HepG2 (cell line): ENCODE measurements around the gene FIZ1. TPM values are rescaled to one million over a fixed set of nuclear protein-coding genes. Genes with fewer than 3 reads are reported as not detected.

Experiments
- CEBPB ChIP-seq: IDR thresholded peaks from 2 replicates; pipeline ENCODE4 v1.6.1; 2011; ENCODE audit warnings: low read depth, low read length, improper control_type of control experiment, borderline replicate concordance
- FLYWCH1 ChIP-seq: sonication (generic); formaldehyde crosslinking; IDR thresholded peaks from 2 replicates; pipeline ENCODE4 v1.8.1; 2023; ENCODE audit warnings: mild to moderate bottlenecking, missing genetic modification reagents
- HDAC1 ChIP-seq: sonication (generic); formaldehyde crosslinking; IDR thresholded peaks from 2 replicates; pipeline ENCODE4 v1.5.1; 2020; ENCODE audit warnings: mild to moderate bottlenecking, missing genetic modification reagents
- JUND ChIP-seq: sonication (generic); formaldehyde crosslinking; IDR thresholded peaks from 2 replicates; pipeline ENCODE4 v1.8.0; 2022; ENCODE audit warnings: mild to moderate bottlenecking, missing genetic modification reagents
- NBN ChIP-seq: fragments of 450-650 bp; conservative IDR thresholded peaks from 2 replicates; pipeline ENCODE4 v1.6.1; 2017
- NFKB2 ChIP-seq: sonication (generic); formaldehyde crosslinking; IDR thresholded peaks from 2 replicates; pipeline ENCODE4 v1.4.0; 2020; ENCODE audit warnings: missing genetic modification reagents, borderline replicate concordance
- NR2C2 ChIP-seq: sonication (generic); formaldehyde crosslinking; IDR thresholded peaks from 2 replicates; pipeline ENCODE4 v1.4.0; 2020; ENCODE audit warnings: missing genetic modification reagents, mild to moderate bottlenecking, moderate library complexity, borderline replicate concordance
- RELA ChIP-seq: sonication (generic); formaldehyde crosslinking; IDR thresholded peaks from 2 replicates; pipeline ENCODE4 v1.4.0; 2020; ENCODE audit warnings: missing genetic modification reagents
- SIN3B ChIP-seq: fragments of 150-350 bp; IDR thresholded peaks from 2 replicates; pipeline ENCODE4 v1.6.1; 2014; ENCODE audit warnings: low read length
- SSRP1 ChIP-seq: IDR thresholded peaks from 2 replicates; pipeline ENCODE4 v1.6.1; 2016; ENCODE audit warnings: control low read depth
- ZFX ChIP-seq: sonication (generic); formaldehyde crosslinking; IDR thresholded peaks from 2 replicates; pipeline ENCODE4 v1.4.0; 2020; ENCODE audit warnings: mild to moderate bottlenecking, low read depth, missing genetic modification reagents, moderate library complexity
- ZNF160 ChIP-seq: sonication (generic); formaldehyde crosslinking; IDR thresholded peaks from 2 replicates; pipeline ENCODE4 v1.8.0; 2022; ENCODE audit warnings: mild to moderate bottlenecking, inconsistent platforms, missing genetic modification reagents
- ZNF510 ChIP-seq: sonication (generic); formaldehyde crosslinking; IDR thresholded peaks from 2 replicates; pipeline ENCODE4 v1.4.0; 2020; ENCODE audit warnings: low read depth, mild to moderate bottlenecking, missing genetic modification reagents
- ZNF552 ChIP-seq: sonication (generic); formaldehyde crosslinking; IDR thresholded peaks from 2 replicates; pipeline ENCODE4 v1.9.0; 2022; ENCODE audit warnings: missing genetic modification reagents, mild to moderate bottlenecking, borderline replicate concordance
- ZNF572 ChIP-seq: sonication (generic); formaldehyde crosslinking; IDR thresholded peaks from 2 replicates; pipeline ENCODE4 v1.5.1; 2020; ENCODE audit warnings: mild to moderate bottlenecking, missing genetic modification reagents
- ZNF670 ChIP-seq: sonication (generic); formaldehyde crosslinking; IDR thresholded peaks from 2 replicates; pipeline ENCODE4 v1.8.0; 2022; ENCODE audit warnings: mild to moderate bottlenecking, missing genetic modification reagents, borderline replicate concordance
- ZNF713 ChIP-seq: sonication (generic); formaldehyde crosslinking; IDR thresholded peaks from 2 replicates; pipeline ENCODE4 v1.4.0; 2020; ENCODE audit warnings: mild to moderate bottlenecking, missing genetic modification reagents
- ZNF790 ChIP-seq: sonication (generic); formaldehyde crosslinking; IDR thresholded peaks from 2 replicates; pipeline ENCODE4 v1.8.0; 2022; ENCODE audit warnings: missing genetic modification reagents, mild to moderate bottlenecking, borderline replicate concordance
- polyA plus RNA-seq, 8 experiments: library from polyadenylated mRNA; depleted of rRNA in 3 of 8; stranded (reverse) in 7 of 8; unstranded in 1 of 8; fragments of >200 nt; fragmentation: Illumina TruSeq in 4 of 8; extraction: Trizol in 4 of 8; gene quantifications; 2 replicates each; pipeline versions ENCODE4 v1.2.1 to v1.2.3, GENCODE V29; 2011 to 2016; ENCODE audit warnings: low read depth in 4 of 8, missing spikeins in 1 of 8, mixed read lengths in 1 of 8; ENCODE audit not compliant: insufficient read depth in 1 of 8
- total RNA-seq, 5 experiments: library from RNA; depleted of rRNA; stranded (reverse); fragments of >200 nt; fragmentation: Illumina TruSeq; extraction: Trizol; gene quantifications; 2 replicates each; pipeline ENCODE4 v1.2.3, GENCODE V29; 2016; ENCODE audit warnings: low read depth in 1 of 5
- TF ChIP-seq, protein P1 (sequence below): IDR thresholded peaks from 2 replicates; pipeline ENCODE4 v1.6.1; 2016
- TF ChIP-seq, protein P2 (sequence below): sonication (generic); formaldehyde crosslinking; IDR thresholded peaks from 2 replicates; pipeline ENCODE4 v1.9.0; 2022; ENCODE audit warnings: missing genetic modification reagents, mild to moderate bottlenecking, borderline replicate concordance
- TF ChIP-seq, protein P3 (sequence below): sonication (generic); formaldehyde crosslinking; IDR thresholded peaks from 2 replicates; pipeline ENCODE4 v1.4.0; 2020; ENCODE audit warnings: missing genetic modification reagents, borderline replicate concordance
- TF ChIP-seq, protein P4 (sequence below): sonication (generic); formaldehyde crosslinking; IDR thresholded peaks from 2 replicates; pipeline ENCODE4 v1.4.0; 2020; ENCODE audit warnings: missing genetic modification reagents, mild to moderate bottlenecking, borderline replicate concordance
- TF ChIP-seq, protein P5 (sequence below): sonication (generic); formaldehyde crosslinking; IDR thresholded peaks from 2 replicates; pipeline ENCODE4 v1.5.1; 2020; ENCODE audit warnings: mild to moderate bottlenecking, missing genetic modification reagents, borderline replicate concordance

The FIZ1 gene
- total and polyA plus RNA-seq, 2 of the 13 experiments (the other 11 are each of a cell fraction or from before 2014, with no cell fraction given), result 3.6 to 5.9 TPM

DNA sequence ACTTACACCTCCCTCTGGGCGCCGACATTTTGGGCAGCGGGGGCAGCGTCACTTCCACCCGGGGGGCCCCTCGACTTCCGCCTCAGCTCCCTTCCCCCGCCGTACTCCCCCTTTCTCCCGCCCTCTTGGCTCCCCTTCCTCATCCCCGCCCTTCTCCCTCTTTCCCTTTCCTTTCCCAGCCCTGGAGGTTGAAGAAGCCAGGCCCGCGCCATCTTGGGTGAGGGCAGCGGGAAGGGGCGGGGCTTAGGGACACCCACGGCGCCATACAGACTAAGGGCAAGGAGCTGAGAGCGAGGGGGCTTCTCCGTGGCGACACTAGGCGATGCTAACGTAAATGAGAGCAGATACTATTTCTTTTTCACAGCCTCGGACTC lies at the start of gene FIZ1 (continued):
- TF ChIP-seq, protein P1, sequence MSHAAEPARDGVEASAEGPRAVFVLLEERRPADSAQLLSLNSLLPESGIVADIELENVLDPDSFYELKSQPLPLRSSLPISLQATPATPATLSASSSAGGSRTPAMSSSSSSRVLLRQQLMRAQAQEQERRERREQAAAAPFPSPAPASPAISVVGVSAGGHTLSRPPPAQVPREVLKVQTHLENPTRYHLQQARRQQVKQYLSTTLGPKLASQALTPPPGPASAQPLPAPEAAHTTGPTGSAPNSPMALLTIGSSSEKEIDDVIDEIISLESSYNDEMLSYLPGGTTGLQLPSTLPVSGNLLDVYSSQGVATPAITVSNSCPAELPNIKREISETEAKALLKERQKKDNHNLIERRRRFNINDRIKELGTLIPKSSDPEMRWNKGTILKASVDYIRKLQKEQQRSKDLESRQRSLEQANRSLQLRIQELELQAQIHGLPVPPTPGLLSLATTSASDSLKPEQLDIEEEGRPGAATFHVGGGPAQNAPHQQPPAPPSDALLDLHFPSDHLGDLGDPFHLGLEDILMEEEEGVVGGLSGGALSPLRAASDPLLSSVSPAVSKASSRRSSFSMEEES, result no peak
- TF ChIP-seq, protein P2, sequence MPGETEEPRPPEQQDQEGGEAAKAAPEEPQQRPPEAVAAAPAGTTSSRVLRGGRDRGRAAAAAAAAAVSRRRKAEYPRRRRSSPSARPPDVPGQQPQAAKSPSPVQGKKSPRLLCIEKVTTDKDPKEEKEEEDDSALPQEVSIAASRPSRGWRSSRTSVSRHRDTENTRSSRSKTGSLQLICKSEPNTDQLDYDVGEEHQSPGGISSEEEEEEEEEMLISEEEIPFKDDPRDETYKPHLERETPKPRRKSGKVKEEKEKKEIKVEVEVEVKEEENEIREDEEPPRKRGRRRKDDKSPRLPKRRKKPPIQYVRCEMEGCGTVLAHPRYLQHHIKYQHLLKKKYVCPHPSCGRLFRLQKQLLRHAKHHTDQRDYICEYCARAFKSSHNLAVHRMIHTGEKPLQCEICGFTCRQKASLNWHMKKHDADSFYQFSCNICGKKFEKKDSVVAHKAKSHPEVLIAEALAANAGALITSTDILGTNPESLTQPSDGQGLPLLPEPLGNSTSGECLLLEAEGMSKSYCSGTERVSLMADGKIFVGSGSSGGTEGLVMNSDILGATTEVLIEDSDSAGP, result peak; percentile 89; the same call in 1 of the 2 replicates
- TF ChIP-seq ZNF670 (no peak; the same call in none of the 2 replicates), SIN3B (0 out of 2 replicates have a peak, but pooled peaks have one; percentile 13), ZFX (CRISPR knock-in tag) (peak; percentile 54), ZNF510 (CRISPR knock-in tag) (no peak), ZNF572 (CRISPR knock-in tag) (no peak), RELA (CRISPR knock-in tag) (no peak), ZNF160 (no peak), ZNF790 (CRISPR knock-in tag) (no peak), NFKB2 (CRISPR knock-in tag) (no peak), NBN (no peak), HDAC1 (CRISPR knock-in tag) (peak; percentile 81), CEBPB (no peak), NR2C2 (CRISPR knock-in tag) (peak; percentile 97), JUND (CRISPR knock-in tag) (no peak), SSRP1 (CRISPR knock-in tag) (no peak), FLYWCH1 (no peak), ZNF713 (CRISPR knock-in tag) (no peak), ZNF552 (CRISPR knock-in tag) (no peak)
- TF ChIP-seq, protein P3, sequence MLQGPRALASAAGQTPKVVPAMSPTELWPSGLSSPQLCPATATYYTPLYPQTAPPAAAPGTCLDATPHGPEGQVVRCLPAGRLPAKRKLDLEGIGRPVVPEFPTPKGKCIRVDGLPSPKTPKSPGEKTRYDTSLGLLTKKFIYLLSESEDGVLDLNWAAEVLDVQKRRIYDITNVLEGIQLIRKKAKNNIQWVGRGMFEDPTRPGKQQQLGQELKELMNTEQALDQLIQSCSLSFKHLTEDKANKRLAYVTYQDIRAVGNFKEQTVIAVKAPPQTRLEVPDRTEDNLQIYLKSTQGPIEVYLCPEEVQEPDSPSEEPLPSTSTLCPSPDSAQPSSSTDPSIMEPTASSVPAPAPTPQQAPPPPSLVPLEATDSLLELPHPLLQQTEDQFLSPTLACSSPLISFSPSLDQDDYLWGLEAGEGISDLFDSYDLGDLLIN, result no peak
- TF ChIP-seq, protein P4, sequence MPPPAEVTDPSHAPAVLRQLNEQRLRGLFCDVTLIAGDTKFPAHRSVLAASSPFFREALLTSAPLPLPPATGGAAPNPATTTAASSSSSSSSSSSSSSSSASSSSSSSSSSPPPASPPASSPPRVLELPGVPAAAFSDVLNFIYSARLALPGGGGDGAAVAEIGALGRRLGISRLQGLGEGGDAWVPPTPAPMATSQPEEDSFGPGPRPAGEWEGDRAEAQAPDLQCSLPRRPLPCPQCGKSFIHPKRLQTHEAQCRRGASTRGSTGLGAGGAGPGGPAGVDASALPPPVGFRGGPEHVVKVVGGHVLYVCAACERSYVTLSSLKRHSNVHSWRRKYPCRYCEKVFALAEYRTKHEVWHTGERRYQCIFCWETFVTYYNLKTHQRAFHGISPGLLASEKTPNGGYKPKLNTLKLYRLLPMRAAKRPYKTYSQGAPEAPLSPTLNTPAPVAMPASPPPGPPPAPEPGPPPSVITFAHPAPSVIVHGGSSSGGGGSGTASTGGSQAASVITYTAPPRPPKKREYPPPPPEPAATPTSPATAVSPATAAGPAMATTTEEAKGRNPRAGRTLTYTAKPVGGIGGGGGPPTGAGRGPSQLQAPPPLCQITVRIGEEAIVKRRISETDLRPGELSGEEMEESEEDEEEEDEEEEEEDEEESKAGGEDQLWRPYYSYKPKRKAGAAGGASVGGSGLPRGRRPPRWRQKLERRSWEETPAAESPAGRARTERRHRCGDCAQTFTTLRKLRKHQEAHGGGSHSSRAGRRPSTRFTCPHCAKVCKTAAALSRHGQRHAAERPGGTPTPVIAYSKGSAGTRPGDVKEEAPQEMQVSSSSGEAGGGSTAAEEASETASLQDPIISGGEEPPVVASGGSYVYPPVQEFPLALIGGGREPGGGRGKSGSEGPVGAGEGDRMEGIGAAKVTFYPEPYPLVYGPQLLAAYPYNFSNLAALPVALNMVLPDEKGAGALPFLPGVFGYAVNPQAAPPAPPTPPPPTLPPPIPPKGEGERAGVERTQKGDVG (CRISPR knock-in tag), result no peak
- TF ChIP-seq, protein P5, sequence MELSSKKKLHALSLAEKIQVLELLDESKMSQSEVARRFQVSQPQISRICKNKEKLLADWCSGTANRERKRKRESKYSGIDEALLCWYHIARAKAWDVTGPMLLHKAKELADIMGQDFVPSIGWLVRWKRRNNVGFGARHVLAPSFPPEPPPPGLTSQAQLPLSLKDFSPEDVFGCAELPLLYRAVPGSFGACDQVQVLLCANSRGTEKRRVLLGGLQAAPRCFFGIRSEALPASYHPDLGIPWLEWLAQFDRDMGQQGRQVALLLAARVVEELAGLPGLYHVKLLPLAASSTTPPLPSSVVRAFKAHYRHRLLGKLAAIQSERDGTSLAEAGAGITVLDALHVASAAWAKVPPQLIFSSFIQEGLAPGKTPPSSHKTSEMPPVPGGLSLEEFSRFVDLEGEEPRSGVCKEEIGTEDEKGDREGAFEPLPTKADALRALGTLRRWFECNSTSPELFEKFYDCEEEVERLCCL (CRISPR knock-in tag), result no peak
